ENCODE data around the gene PEX26. TPM values are rescaled to one million over a fixed set of nuclear protein-coding genes. Genes with fewer than 3 reads are reported as not detected.
"Not testable (repeated sequence)": the region's sequence is repeated elsewhere in the genome, so short reads cannot be mapped to it uniquely, and the experiment has no call there.

Gene PEX26
- total RNA-seq, 1 donor from 2014 or later = 49.8 TPM

- TF ChIP-seq CTCF (IDR thresholded peaks at IDR 0.05; ENCODE audit: partially characterized antibody, unreplicated experiment) = no peak
- Mint-ChIP-seq H3K36me3 (ENCODE audit: unreplicated experiment) (peaks cover 5% of the 10 kb centered on the region), H3K4me3 (ENCODE audit: unreplicated experiment) (no peak overlapping the region), H3K27ac (ENCODE audit: unreplicated experiment) (no peak overlapping the region), H3K4me1 (ENCODE audit: low read depth, unreplicated experiment) (no peaks in the 10 kb centered on the region), H3K27me3 (ENCODE audit: unreplicated experiment) (no peaks in the 10 kb centered on the region), H3K9me3 (ENCODE audit: unreplicated experiment) (peaks cover 2% of the 10 kb centered on the region)
- no peak for DNase-seq
These were observed 52.2 kb downstream of the PEX26 start for GRCh38 chr22:18130018-18130417.

GRCh38 chr22:18130699-18131429 is 53.1 kb downstream of the PEX26 start:
- H3K4me1 Mint-ChIP-seq (ENCODE audit: low read depth, unreplicated experiment) = no peaks in the 10 kb centered on the region
- TF ChIP-seq CTCF (IDR thresholded peaks at IDR 0.05; ENCODE audit: partially characterized antibody, unreplicated experiment) = no peak
- peaks cover 2% of the 10 kb centered on the region for H3K9me3 Mint-ChIP-seq (ENCODE audit: unreplicated experiment)
- H3K27me3 Mint-ChIP-seq (ENCODE audit: unreplicated experiment) = no peaks in the 10 kb centered on the region
- DNase-seq = no peak
- H3K4me3 Mint-ChIP-seq (ENCODE audit: unreplicated experiment) = no peak overlapping the region
- peaks cover 5% of the 10 kb centered on the region for H3K36me3 Mint-ChIP-seq (ENCODE audit: unreplicated experiment)
- no peak overlapping the region for H3K27ac Mint-ChIP-seq (ENCODE audit: unreplicated experiment)

GRCh38 chr22:18133452-18133851 is 55.7 kb downstream of the PEX26 start:
- H3K9me3 Mint-ChIP-seq (ENCODE audit: unreplicated experiment) = peaks cover 2% of the 10 kb centered on the region
- no peak overlapping the region for H3K27ac Mint-ChIP-seq (ENCODE audit: unreplicated experiment)
- no peaks in the 10 kb centered on the region for H3K27me3 Mint-ChIP-seq (ENCODE audit: unreplicated experiment)
- no peaks in the 10 kb centered on the region for H3K4me1 Mint-ChIP-seq (ENCODE audit: low read depth, unreplicated experiment)
- no peak for DNase-seq
- H3K4me3 Mint-ChIP-seq (ENCODE audit: unreplicated experiment) = no peak overlapping the region
- no peak for TF ChIP-seq CTCF (IDR thresholded peaks at IDR 0.05; ENCODE audit: partially characterized antibody, unreplicated experiment)
- H3K36me3 Mint-ChIP-seq (ENCODE audit: unreplicated experiment) = no peaks in the 10 kb centered on the region

DNA sequence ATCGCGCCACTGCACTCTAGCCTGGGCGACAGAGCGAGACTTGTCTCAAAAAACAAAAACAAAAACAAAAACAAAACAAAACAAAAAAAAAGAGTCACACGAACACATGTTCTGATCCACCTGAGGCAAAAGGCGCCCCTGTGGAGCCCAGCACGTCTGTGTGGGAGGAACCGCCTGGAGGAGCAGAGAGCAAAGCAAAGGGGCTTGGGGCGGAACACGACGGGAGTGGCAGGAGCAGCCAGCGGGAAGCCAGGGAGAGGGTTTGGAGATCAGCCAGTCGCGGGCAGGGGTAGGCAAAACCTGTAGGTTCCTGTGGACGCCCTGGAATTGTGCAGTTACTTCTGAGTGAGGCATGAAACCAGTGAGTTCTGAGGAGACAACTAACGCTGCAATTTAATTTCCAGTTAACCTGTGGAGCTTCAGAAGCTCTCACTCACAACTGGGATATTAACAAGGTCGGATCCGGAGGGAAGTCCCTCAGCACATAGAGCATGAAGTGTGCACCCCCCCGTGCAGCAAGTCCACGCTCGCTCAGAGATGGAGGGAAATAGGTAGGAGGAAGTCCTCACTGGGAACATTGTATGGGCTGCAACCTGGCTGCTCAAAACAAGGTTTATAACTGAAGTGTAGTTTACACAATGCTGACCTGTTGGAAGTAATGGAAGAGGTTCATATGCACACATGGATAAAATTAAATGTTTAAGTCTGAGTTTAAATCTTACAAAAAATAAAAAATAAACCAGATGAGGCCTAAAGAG is 59.0 kb downstream of the PEX26 start:
- Mint-ChIP-seq H3K4me1 (ENCODE audit: low read depth, unreplicated experiment) (no peaks in the 10 kb centered on the region), H3K4me3 (ENCODE audit: unreplicated experiment) (no peak overlapping the region), H3K27me3 (ENCODE audit: unreplicated experiment) (peaks cover 2% of the 10 kb centered on the region), H3K27ac (ENCODE audit: unreplicated experiment) (no peak overlapping the region), H3K9me3 (ENCODE audit: unreplicated experiment) (peaks cover 5% of the 10 kb centered on the region), H3K36me3 (ENCODE audit: unreplicated experiment) (no peaks in the 10 kb centered on the region)
- TF ChIP-seq CTCF (IDR thresholded peaks at IDR 0.05; ENCODE audit: partially characterized antibody, unreplicated experiment) = no peak
- DNase-seq = no peak

DNA sequence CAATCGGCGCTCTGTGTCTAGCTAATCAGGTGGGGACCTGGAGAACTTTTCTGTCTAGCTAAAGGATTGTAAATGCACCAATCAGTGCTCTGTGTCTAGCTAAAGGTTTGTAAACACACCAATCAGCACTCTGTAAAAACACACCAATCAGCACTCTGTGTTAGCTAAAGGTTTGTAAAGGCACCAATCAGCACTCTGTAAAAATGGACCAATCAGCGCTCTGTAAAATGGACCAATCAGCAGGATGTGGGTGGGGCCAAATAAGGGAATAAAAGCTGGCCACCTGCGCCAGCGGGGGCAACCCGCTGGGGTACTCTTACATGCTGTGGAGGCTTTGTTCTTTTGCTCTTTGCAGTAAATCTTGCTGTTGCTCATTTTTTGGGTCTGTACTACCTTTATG is 63.2 kb downstream of the PEX26 start:
- H3K9me3 Mint-ChIP-seq (ENCODE audit: unreplicated experiment); H3K4me1 Mint-ChIP-seq (ENCODE audit: low read depth, unreplicated experiment); H3K27ac Mint-ChIP-seq (ENCODE audit: unreplicated experiment); H3K36me3 Mint-ChIP-seq (ENCODE audit: unreplicated experiment); H3K4me3 Mint-ChIP-seq (ENCODE audit: unreplicated experiment); H3K27me3 Mint-ChIP-seq (ENCODE audit: unreplicated experiment); DNase-seq: not testable (repeated sequence)

Data from glutamatergic neuron (in vitro differentiated cells).